Measurements from ENCODE around the gene ZNF277.

- TF ChIP-seq, protein P1, sequence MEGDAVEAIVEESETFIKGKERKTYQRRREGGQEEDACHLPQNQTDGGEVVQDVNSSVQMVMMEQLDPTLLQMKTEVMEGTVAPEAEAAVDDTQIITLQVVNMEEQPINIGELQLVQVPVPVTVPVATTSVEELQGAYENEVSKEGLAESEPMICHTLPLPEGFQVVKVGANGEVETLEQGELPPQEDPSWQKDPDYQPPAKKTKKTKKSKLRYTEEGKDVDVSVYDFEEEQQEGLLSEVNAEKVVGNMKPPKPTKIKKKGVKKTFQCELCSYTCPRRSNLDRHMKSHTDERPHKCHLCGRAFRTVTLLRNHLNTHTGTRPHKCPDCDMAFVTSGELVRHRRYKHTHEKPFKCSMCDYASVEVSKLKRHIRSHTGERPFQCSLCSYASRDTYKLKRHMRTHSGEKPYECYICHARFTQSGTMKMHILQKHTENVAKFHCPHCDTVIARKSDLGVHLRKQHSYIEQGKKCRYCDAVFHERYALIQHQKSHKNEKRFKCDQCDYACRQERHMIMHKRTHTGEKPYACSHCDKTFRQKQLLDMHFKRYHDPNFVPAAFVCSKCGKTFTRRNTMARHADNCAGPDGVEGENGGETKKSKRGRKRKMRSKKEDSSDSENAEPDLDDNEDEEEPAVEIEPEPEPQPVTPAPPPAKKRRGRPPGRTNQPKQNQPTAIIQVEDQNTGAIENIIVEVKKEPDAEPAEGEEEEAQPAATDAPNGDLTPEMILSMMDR (conservative IDR thresholded peaks at IDR 0.05) = no peak
- TF ChIP-seq EZH2 (IDR thresholded peaks at IDR 0.05; ENCODE audit: low read depth) = no peak
Measured at GRCh38 chr7:112300072-112300471, 93.6 kb downstream of the ZNF277 start.
